Heart left ventricle (tissue), 13 donors: Measurements from ENCODE around the gene USP51.

ENCODE experiments used
- POLR2A ChIP-seq, 2 donors: fragments of 450-650 bp; IDR thresholded peaks; one replicate each; pipeline ENCODE4 v1.6.1; 2017; ENCODE audit warnings: antibody characterized with exemption in 2 of 2, mild to moderate bottlenecking in 2 of 2, moderate library complexity in 2 of 2
- TF ChIP-seq, protein P1 (sequence below), 12 donors: fragments of 200-600 bp; sonication (generic) in 4 of 12; IDR thresholded peaks; one replicate each; pipeline versions ENCODE4 v1.5.0 to v1.8.0; 2018 to 2022; ENCODE audit warnings: antibody characterized with exemption in 12 of 12, mild to moderate bottlenecking in 5 of 12
- donor health status: ischemic (EF 13 %, LVEDD 7.1; RV severe dilation, severe dysfunction).
- donor health status: DM: no; HTN: yes; CAD: no.
- donor health status: DM: no; HTN: no; CAD: no.
- donor health status: ischemic (EF 25% LVEDD 6.9; RV normal size, moderate dysfunction).
- donor health status: ischemic (EF 25% LVEDD 5.7; RV mildly dilated, moderate dysfunction).
- donor health status: ischemic (EF 35%, LVEDD 5.7; RV mildly dilated, moderate dysfunction).
- donor health status: nonischemic (EF 11% LVEDD 7.7; RV severe dilation, severe dysfunction).
- donor health status: DM: yes; HTN: yes; CAD: no.
- donor health status: PGD.
- donor health status: ischemic (EF 29% LVEDD 5.4; RV normal size, mild dysfunction).
- donor health status: nonischemic (EF 23%, LVEDD 6.1; RV moderate dilation, normal function).

DNA sequence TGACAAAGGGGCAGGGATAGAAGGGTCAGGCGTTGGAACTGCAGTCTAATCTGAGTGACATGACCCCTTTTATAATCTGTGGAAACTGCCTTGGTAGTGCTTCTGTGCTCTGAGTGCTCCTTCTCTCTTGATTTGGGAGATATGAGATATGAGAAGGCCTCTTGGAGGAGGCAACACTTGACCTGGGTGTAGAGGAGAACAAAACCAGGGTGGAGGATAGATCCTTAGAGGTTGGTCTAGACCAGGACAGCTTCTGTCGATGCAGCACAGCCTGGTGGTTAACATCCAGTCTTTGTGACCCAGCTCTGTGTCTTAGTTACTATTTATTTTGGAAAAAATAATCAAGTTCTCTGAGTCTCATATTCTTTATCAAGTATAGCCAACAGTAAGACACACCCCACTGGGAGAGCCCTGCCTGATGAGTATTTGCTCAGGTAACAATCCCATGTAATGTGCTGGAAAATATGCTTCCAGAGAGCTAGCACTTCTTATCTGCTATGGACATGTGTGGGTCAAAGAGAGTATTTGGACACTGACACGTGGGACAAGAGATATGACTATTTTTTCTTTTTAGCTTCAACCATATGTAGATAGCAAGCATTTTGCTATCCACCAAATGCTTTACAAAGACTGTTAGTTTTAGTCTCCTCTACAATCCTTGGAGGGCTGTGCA lies 9.1 kb downstream of the USP51 start:
- TF ChIP-seq, protein P1, sequence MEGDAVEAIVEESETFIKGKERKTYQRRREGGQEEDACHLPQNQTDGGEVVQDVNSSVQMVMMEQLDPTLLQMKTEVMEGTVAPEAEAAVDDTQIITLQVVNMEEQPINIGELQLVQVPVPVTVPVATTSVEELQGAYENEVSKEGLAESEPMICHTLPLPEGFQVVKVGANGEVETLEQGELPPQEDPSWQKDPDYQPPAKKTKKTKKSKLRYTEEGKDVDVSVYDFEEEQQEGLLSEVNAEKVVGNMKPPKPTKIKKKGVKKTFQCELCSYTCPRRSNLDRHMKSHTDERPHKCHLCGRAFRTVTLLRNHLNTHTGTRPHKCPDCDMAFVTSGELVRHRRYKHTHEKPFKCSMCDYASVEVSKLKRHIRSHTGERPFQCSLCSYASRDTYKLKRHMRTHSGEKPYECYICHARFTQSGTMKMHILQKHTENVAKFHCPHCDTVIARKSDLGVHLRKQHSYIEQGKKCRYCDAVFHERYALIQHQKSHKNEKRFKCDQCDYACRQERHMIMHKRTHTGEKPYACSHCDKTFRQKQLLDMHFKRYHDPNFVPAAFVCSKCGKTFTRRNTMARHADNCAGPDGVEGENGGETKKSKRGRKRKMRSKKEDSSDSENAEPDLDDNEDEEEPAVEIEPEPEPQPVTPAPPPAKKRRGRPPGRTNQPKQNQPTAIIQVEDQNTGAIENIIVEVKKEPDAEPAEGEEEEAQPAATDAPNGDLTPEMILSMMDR (IDR thresholded peaks at IDR 0.05): no peak
- TF ChIP-seq POLR2A (IDR thresholded peaks at IDR 0.05): no peak
